H9 (cell line): ENCODE data around the gene CRAMP1. TPM values are rescaled to one million over a fixed set of nuclear protein-coding genes. Genes with fewer than 3 reads are reported as not detected.

Experiments
- DNase-seq: peaks from one replicate; pipeline ENCODE4 v3.0.0-alpha.2; 2017
- H2AFZ ChIP-seq: one replicate; pipeline ENCODE4 v1.6.1; 2013; ENCODE audit warnings: mild to moderate bottlenecking, low read length, control low read depth, moderate library complexity
- H2AK5ac ChIP-seq: 2 replicates; pipeline ENCODE4 v1.6.1; 2013; ENCODE audit warnings: low read length, control low read depth, mixed read lengths; ENCODE audit not compliant: insufficient read length
- H2BK120ac ChIP-seq: one replicate; pipeline ENCODE4 v1.6.1; 2013; ENCODE audit warnings: low read depth, mild to moderate bottlenecking, low read length, control low read depth, inconsistent platforms; ENCODE audit not compliant: poor library complexity, severe bottlenecking
- H2BK12ac ChIP-seq: 2 replicates; pipeline ENCODE4 v1.6.1; 2013; ENCODE audit warnings: low read length, control low read depth, mixed read lengths, low read depth; ENCODE audit not compliant: insufficient read length
- H2BK15ac ChIP-seq: 2 replicates; pipeline ENCODE4 v1.6.1; 2013; ENCODE audit warnings: low read depth, low read length, control low read depth
- H2BK20ac ChIP-seq: one replicate; pipeline ENCODE4 v1.6.1; 2013; ENCODE audit warnings: low read depth, mild to moderate bottlenecking, low read length, control low read depth, inconsistent platforms; ENCODE audit not compliant: poor library complexity, severe bottlenecking
- H2BK5ac ChIP-seq: 2 replicates; pipeline ENCODE4 v1.6.1; 2013; ENCODE audit warnings: low read length, control low read depth, mixed read lengths; ENCODE audit not compliant: insufficient read length
- H3K14ac ChIP-seq: 2 replicates; pipeline ENCODE4 v1.6.1; 2013; ENCODE audit warnings: low read length, control low read depth; ENCODE audit not compliant: insufficient read depth
- H3K18ac ChIP-seq: 2 replicates; pipeline ENCODE4 v1.6.1; 2013; ENCODE audit warnings: low read depth, mild to moderate bottlenecking, mixed read lengths, low read length, control low read depth; ENCODE audit not compliant: insufficient read length
- H3K23ac ChIP-seq: 2 replicates; pipeline ENCODE4 v1.6.1; 2013; ENCODE audit warnings: low read length, control low read depth, mixed read lengths, low read depth; ENCODE audit not compliant: insufficient read length
- H3K23me2 ChIP-seq: 2 replicates; pipeline ENCODE4 v1.6.1; 2013; ENCODE audit warnings: low read depth, mild to moderate bottlenecking, mixed read lengths, low read length, control low read depth; ENCODE audit not compliant: insufficient read length, poor library complexity, severe bottlenecking
- H3K27ac ChIP-seq: 2 replicates; pipeline ENCODE4 v1.5.1; 2013; ENCODE audit warnings: low read length, control low read depth, mixed read lengths, low read depth; ENCODE audit not compliant: insufficient read length
- H3K27me3 ChIP-seq: 2 replicates; pipeline ENCODE4 v1.6.1; 2013; ENCODE audit warnings: low read length, control low read depth, inconsistent platforms; ENCODE audit not compliant: insufficient read depth
- H3K4ac ChIP-seq: 2 replicates; pipeline ENCODE4 v1.6.1; 2013; ENCODE audit warnings: low read depth, mild to moderate bottlenecking, control low read depth, inconsistent platforms, low read length, moderate library complexity
- H3K4me1 ChIP-seq: 2 replicates; pipeline ENCODE4 v1.6.1; 2013; ENCODE audit warnings: low read length, control low read depth, inconsistent platforms; ENCODE audit not compliant: insufficient read depth
- H3K4me2 ChIP-seq: 2 replicates; pipeline ENCODE4 v1.6.1; 2013; ENCODE audit warnings: low read length, control low read depth, mixed read lengths; ENCODE audit not compliant: insufficient read length, insufficient read depth
- H3K56ac ChIP-seq: 2 replicates; pipeline ENCODE4 v1.6.1; 2013; ENCODE audit warnings: low read depth, mild to moderate bottlenecking, mixed read lengths, low read length, control low read depth; ENCODE audit not compliant: insufficient read length
- H3K79me1 ChIP-seq: 2 replicates; pipeline ENCODE4 v1.6.1; 2013; ENCODE audit warnings: low read depth, mild to moderate bottlenecking, moderate library complexity, low read length, control low read depth, inconsistent platforms; ENCODE audit not compliant: insufficient read depth, poor library complexity, severe bottlenecking
- H3K79me2 ChIP-seq: 2 replicates; pipeline ENCODE4 v1.6.1; 2013; ENCODE audit warnings: low read length, control low read depth, inconsistent platforms; ENCODE audit not compliant: insufficient read depth
- H3K9ac ChIP-seq: 2 replicates; pipeline ENCODE4 v1.6.1; 2013; ENCODE audit warnings: low read length, control low read depth, mixed read lengths; ENCODE audit not compliant: insufficient read length; ENCODE audit errors: extremely low read depth
- H3K9me3 ChIP-seq: one replicate; pipeline ENCODE4 v1.6.1; 2013; ENCODE audit warnings: low read depth, low read length, inconsistent platforms; ENCODE audit not compliant: control insufficient read depth
- H3T11ph ChIP-seq: one replicate; pipeline ENCODE4 v1.6.1; 2013; ENCODE audit warnings: mild to moderate bottlenecking, low read length, control low read depth, inconsistent platforms
- H4K20me1 ChIP-seq: one replicate; pipeline ENCODE4 v1.6.1; 2013; ENCODE audit not compliant: control insufficient read depth, insufficient read length, insufficient read depth
- H4K5ac ChIP-seq: 2 replicates; pipeline ENCODE4 v1.6.1; 2013; ENCODE audit warnings: low read depth, mild to moderate bottlenecking, mixed read lengths, low read length, control low read depth; ENCODE audit not compliant: insufficient read length
- H4K8ac ChIP-seq: replicated peaks from 2 replicates; pipeline ENCODE4 v1.6.1; 2013; ENCODE audit warnings: low read length, control low read depth, mixed read lengths, low read depth; ENCODE audit not compliant: insufficient read length
- H4K91ac ChIP-seq: 2 replicates; pipeline ENCODE4 v1.6.1; 2013; ENCODE audit warnings: low read depth, mild to moderate bottlenecking, moderate library complexity, mixed read lengths, low read length, control low read depth; ENCODE audit not compliant: insufficient read length
- H3K27ac Mint-ChIP-seq, 3 experiments: 2 replicates in 2 of 3; 3 replicates in 1 of 3; pipeline ENCODE4 v1.8.0; 2020 to 2021; ENCODE audit warnings: mixed read lengths in 3 of 3, mild to moderate bottlenecking in 1 of 3, moderate library complexity in 1 of 3
- H3K27me3 Mint-ChIP-seq: 2 replicates; pipeline ENCODE4 v1.8.0; 2021; ENCODE audit warnings: low read depth, mild to moderate bottlenecking, moderate library complexity, mixed read lengths
- H3K36me3 Mint-ChIP-seq, 3 experiments: 2 replicates in 2 of 3; 3 replicates in 1 of 3; pipeline ENCODE4 v1.8.0; 2020 to 2021; ENCODE audit warnings: low read depth in 3 of 3, mixed read lengths in 3 of 3; ENCODE audit not compliant: insufficient read depth in 1 of 3
- H3K4me1 Mint-ChIP-seq, 2 experiments: 2 replicates each; pipeline ENCODE4 v1.8.0; 2020; ENCODE audit warnings: mixed read lengths in 2 of 2
- H3K4me3 Mint-ChIP-seq, 2 experiments: 2 replicates in 1 of 2; 3 replicates in 1 of 2; pipeline ENCODE4 v1.8.0; 2020 to 2021; ENCODE audit warnings: mild to moderate bottlenecking in 2 of 2, mixed read lengths in 2 of 2, moderate library complexity in 1 of 2
- H3K9me3 Mint-ChIP-seq, 2 experiments: 2 replicates in 1 of 2; 3 replicates in 1 of 2; pipeline ENCODE4 v1.8.0; 2020; ENCODE audit warnings: mild to moderate bottlenecking in 2 of 2, mixed read lengths in 2 of 2, moderate library complexity in 1 of 2
- WGBS: extraction: QIAGEN DNeasy Blood & Tissue Kit; methylation state at CpG from one replicate; pipeline ENCODE4 v1.1.7; 2013; ENCODE audit warnings: missing lambda C conversion rate, low lambda C conversion rate, mixed read lengths; ENCODE audit not compliant: insufficient read length; ENCODE audit errors: extremely low coverage; 5-methylcytosine and 5-hydroxymethylcytosine counted together
- total RNA-seq: library from RNA; stranded (reverse); gene quantifications from 2 replicates; pipeline ENCODE4 v1.2.1, GENCODE V29; 2021
- TF ChIP-seq, protein P1 (sequence below): fragments of 200-600 bp; sonication (generic); conservative IDR thresholded peaks from 3 replicates; pipeline ENCODE4 v1.8.0; 2021; ENCODE audit warnings: antibody characterized with exemption, mild to moderate bottlenecking

The CRAMP1 gene
- total RNA-seq, 1 experiment from 2014 or later, result 46.2 TPM

DNA sequence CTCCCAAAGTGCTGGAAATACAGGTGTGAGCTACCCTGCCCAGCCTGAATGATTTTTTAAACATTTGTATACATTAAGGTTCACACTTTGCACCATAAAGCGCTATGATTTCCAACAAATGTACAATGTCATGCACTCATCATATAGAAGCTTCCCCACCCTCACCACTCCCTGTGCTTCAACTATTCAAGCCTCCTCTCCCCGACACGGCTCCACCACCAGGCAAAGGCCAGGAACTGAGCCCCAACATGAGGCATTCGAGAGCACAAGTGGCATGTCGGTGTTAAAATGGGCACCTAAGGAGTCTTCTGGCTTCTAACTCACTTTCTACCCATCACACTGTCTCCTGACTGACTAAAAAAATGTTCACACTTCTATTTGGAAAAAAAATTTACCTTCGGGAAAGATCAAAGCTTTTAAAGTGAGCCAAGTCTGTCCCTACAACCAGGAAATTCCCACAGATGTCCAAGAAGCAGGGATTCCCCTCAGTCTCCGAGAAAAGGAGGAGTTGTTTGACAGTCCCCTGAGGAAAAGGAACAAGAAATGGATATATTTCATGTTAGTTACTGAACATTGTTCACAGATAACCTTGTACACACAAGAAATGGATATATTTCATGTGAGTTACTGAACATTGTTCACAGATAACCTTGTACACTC, 41.0 kb upstream of the CRAMP1 start:
- Histone ChIP-seq H2BK5ac (no peak overlapping the region), H2BK15ac (no peak overlapping the region), H2AK5ac (no peak overlapping the region), H4K20me1 (no peaks in the 10 kb centered on the region), H2BK12ac (no peak overlapping the region), H3K27me3 (no peaks in the 10 kb centered on the region), H3K27ac (no peak overlapping the region), H2BK20ac (no peak overlapping the region), H3K79me1 (no peaks in the 10 kb centered on the region), H3K4me1 (no peaks in the 10 kb centered on the region), H4K91ac (no peak overlapping the region), H3K4ac (no peak overlapping the region), H3K23ac (no peak overlapping the region), H3K23me2 (no peaks in the 10 kb centered on the region), H3K14ac (no peak overlapping the region), H3K9ac (no peak overlapping the region), H2BK120ac (no peak overlapping the region), H2AFZ (no peak overlapping the region), H3T11ph (no peak overlapping the region), H4K8ac (no peak overlapping the region), H3K18ac (no peak overlapping the region), H3K4me2 (no peak overlapping the region), H3K9me3 (no peaks in the 10 kb centered on the region), H3K56ac (no peak overlapping the region), H3K79me2 (no peaks in the 10 kb centered on the region), H4K5ac (no peak overlapping the region)
- TF ChIP-seq, protein P1, sequence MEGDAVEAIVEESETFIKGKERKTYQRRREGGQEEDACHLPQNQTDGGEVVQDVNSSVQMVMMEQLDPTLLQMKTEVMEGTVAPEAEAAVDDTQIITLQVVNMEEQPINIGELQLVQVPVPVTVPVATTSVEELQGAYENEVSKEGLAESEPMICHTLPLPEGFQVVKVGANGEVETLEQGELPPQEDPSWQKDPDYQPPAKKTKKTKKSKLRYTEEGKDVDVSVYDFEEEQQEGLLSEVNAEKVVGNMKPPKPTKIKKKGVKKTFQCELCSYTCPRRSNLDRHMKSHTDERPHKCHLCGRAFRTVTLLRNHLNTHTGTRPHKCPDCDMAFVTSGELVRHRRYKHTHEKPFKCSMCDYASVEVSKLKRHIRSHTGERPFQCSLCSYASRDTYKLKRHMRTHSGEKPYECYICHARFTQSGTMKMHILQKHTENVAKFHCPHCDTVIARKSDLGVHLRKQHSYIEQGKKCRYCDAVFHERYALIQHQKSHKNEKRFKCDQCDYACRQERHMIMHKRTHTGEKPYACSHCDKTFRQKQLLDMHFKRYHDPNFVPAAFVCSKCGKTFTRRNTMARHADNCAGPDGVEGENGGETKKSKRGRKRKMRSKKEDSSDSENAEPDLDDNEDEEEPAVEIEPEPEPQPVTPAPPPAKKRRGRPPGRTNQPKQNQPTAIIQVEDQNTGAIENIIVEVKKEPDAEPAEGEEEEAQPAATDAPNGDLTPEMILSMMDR, result no peak
- no peak for DNase-seq
- no peaks in the 10 kb centered on the region for H3K4me1 Mint-ChIP-seq
- peaks cover 6 to 20% (median 13%) of the 10 kb centered on the region in 3 experiments for H3K36me3 Mint-ChIP-seq
- no peak overlapping the region for H3K27ac Mint-ChIP-seq
- no CpG with 5 or more reads among the region's 7 CpGs for WGBS
- no peaks in the 10 kb centered on the region; the same call in 1 of the 2 replicates for H3K27me3 Mint-ChIP-seq
- H3K9me3 Mint-ChIP-seq, result peaks cover 3 to 4% of the 10 kb centered on the region in 2 experiments; a peak in 2 of 5 replicates
- H3K4me3 Mint-ChIP-seq, result no peak overlapping the region
